Aorta (tissue), 5 donors: ENCODE data around the gene TAF11L13. TPM values are rescaled to one million over a fixed set of nuclear protein-coding genes. Genes with fewer than 3 reads are reported as not detected.
"Not testable (repeated sequence)": the region's sequence is repeated elsewhere in the genome, so short reads cannot be mapped to it uniquely, and the experiment has no call there.

Source experiments
- ATAC-seq: fragments of 200-7000 bp; cut with Tn5 transposase; one replicate; pipeline ENCODE4 v1.9.1; 2022; ENCODE audit warnings: moderate library complexity; ENCODE audit not compliant: low FRiP score
- DNase-seq, 2 donors: peaks; one replicate each; pipeline ENCODE4 v3.0.0-alpha.2; 2020
- H3K27ac ChIP-seq, 2 donors: one replicate each; pipeline ENCODE4 v1.5.1; 2013; ENCODE audit warnings: low read length in 2 of 2, mild to moderate bottlenecking in 2 of 2, moderate library complexity in 2 of 2, control low read depth in 1 of 2, inconsistent platforms in 1 of 2, low read depth in 1 of 2
- H3K27me3 ChIP-seq, 2 donors: one replicate each; pipeline ENCODE4 v1.6.1; 2013; ENCODE audit warnings: control low read depth in 1 of 2, low read length in 1 of 2, mild to moderate bottlenecking in 1 of 2, moderate library complexity in 1 of 2; ENCODE audit not compliant: insufficient read depth in 2 of 2, control insufficient read depth in 1 of 2
- H3K36me3 ChIP-seq, 2 donors: one replicate each; pipeline ENCODE4 v1.6.1; 2013; ENCODE audit warnings: control low read depth in 1 of 2, low read length in 1 of 2, mild to moderate bottlenecking in 1 of 2; ENCODE audit not compliant: insufficient read depth in 2 of 2, control insufficient read depth in 1 of 2
- H3K4me1 ChIP-seq, 2 donors: one replicate each; pipeline ENCODE4 v1.6.1; 2013; ENCODE audit warnings: low read length in 2 of 2, control low read depth in 1 of 2, mild to moderate bottlenecking in 1 of 2, moderate library complexity in 1 of 2; ENCODE audit not compliant: insufficient read depth in 2 of 2, control insufficient read depth in 1 of 2
- H3K4me3 ChIP-seq, 2 donors: one replicate each; pipeline ENCODE4 v1.5.1; 2013; ENCODE audit warnings: low read length in 2 of 2, control low read depth in 1 of 2, mild to moderate bottlenecking in 1 of 2
- H3K9me3 ChIP-seq: one replicate; pipeline ENCODE4 v1.6.1; 2013; ENCODE audit warnings: mild to moderate bottlenecking, low read length; ENCODE audit not compliant: control insufficient read depth
- WGBS, 2 donors: extraction: QIAGEN DNeasy Blood & Tissue Kit; methylation state at CpG; one replicate each; pipeline ENCODE4 v1.1.7; 2013; 5-methylcytosine and 5-hydroxymethylcytosine counted together
- intact Hi-C, 2 donors: fragments of 100-400 bp; cut with DNase I; formaldehyde crosslinking; loops; one replicate each; pipeline versions ENCODE4 v1.14.2 to v1.15.0; 2022
- polyA plus RNA-seq, 2 donors: library from polyadenylated mRNA; stranded (reverse); fragments of 200-250 nt; gene quantifications; one replicate each; pipeline ENCODE4 v1.2.3, GENCODE V29; 2013
- total RNA-seq, 2 donors: library from RNA; stranded (reverse); fragmentation: NEBNext Ultra II Directional; extraction: Animal tissue kit (Norgen Biotek cat#: 25700); gene quantifications; one replicate each; pipeline ENCODE4 v1.2.1, GENCODE V29; 2021
- donor health status: healthy with polysubstance abuse.
- donor health status: Bipolar disorder and iron deficiency.
- donor health status: DM: no; HTN: no; CAD: no.
- donor health status: DM: no; HTN: no; CAD: no.
- donor health status: DM: yes; HTN: yes; CAD: no.

TAF11L13 gene
- total and polyA plus RNA-seq, 4 donors: not detected

- 89 to 92% methylated on average over 17 of the region's 17 CpGs for WGBS, 2 donors
- intact Hi-C loops: no loop called here
- peak; percentile 33 for ATAC-seq
Observed at GRCh38 chr5:17614872-17615605, 16.8 kb upstream of the TAF11L13 start.

GRCh38 chr5:17619354-17619753 is 12.5 kb upstream of the TAF11L13 start:
- H3K9me3 ChIP-seq: no peaks in the 10 kb centered on the region
- no peak overlapping the region for H3K27ac ChIP-seq
- no peak overlapping the region for H3K4me3 ChIP-seq
- no peaks in the 10 kb centered on the region for H3K36me3 ChIP-seq
- ATAC-seq (no peak), DNase-seq (no peak)
- intact Hi-C loops: no loop called here
- H3K27me3 ChIP-seq: no peaks in the 10 kb centered on the region
- H3K4me1 ChIP-seq: no peaks in the 10 kb centered on the region
- WGBS, 2 donors: 47 to 56% methylated on average over 3 of the region's 3 CpGs

More at GRCh38 chr5:17614872-17615605, 16.8 kb upstream of the TAF11L13 start:
- H3K9me3 ChIP-seq: no peaks in the 10 kb centered on the region
- H3K27ac ChIP-seq: no peak overlapping the region
- DNase-seq: no peak
- H3K27me3 ChIP-seq: no peaks in the 10 kb centered on the region
- H3K4me3 ChIP-seq: no peak overlapping the region
- H3K4me1 ChIP-seq: no peaks in the 10 kb centered on the region
- no peaks in the 10 kb centered on the region for H3K36me3 ChIP-seq

GRCh38 chr5:17620627-17621026 is 11.3 kb upstream of the TAF11L13 start:
- 87 to 88% methylated on average over 16 to 17 of the region's 17 CpGs for WGBS, 2 donors
- intact Hi-C loops: no loop called here
- ATAC-seq (no peak), DNase-seq (no peak)
- H3K36me3 ChIP-seq: no peaks in the 10 kb centered on the region
- H3K27ac ChIP-seq: no peak overlapping the region
- H3K9me3 ChIP-seq: no peaks in the 10 kb centered on the region
- no peak overlapping the region for H3K4me3 ChIP-seq
- no peaks in the 10 kb centered on the region for H3K4me1 ChIP-seq
- no peaks in the 10 kb centered on the region for H3K27me3 ChIP-seq

GRCh38 chr5:17625686-17626085 is 6.2 kb upstream of the TAF11L13 start:
- DNase-seq (no peak), ATAC-seq (no peak)
- Histone ChIP-seq H3K36me3 (no peaks in the 10 kb centered on the region), H3K9me3 (no peaks in the 10 kb centered on the region), H3K4me1 (no peaks in the 10 kb centered on the region), H3K27me3 (no peaks in the 10 kb centered on the region), H3K4me3 (no peak overlapping the region), H3K27ac (no peak overlapping the region)
- intact Hi-C loops: no loop called here
- 84 to 93% methylated on average over 11 of the region's 11 CpGs for WGBS, 2 donors

- Histone ChIP-seq H3K36me3 (no peaks in the 10 kb centered on the region), H3K4me1 (no peaks in the 10 kb centered on the region), H3K9me3 (no peaks in the 10 kb centered on the region), H3K27ac (no peak within 1 kb of the TSS), H3K27me3 (no peaks in the 10 kb centered on the region), H3K4me3 (no peak within 1 kb of the TSS)
- intact Hi-C loops: no loop called here
- ATAC-seq (no peak), DNase-seq (no peak)
- WGBS, 2 donors: 89 to 93% methylated on average over 5 of the region's 5 CpGs
Observed at GRCh38 chr5:17634160-17634559, 2.3 kb downstream of the TAF11L13 start, which contains the start of gene TAF11L14. Gene TAF11L14 (plus strand): TSS chr5:17634460.

- DNase-seq, intact Hi-C loops, H3K4me1 ChIP-seq, H3K27ac ChIP-seq, H3K4me3 ChIP-seq, ATAC-seq, H3K27me3 ChIP-seq, H3K36me3 ChIP-seq, H3K9me3 ChIP-seq: not testable (repeated sequence)
- WGBS, 2 donors: 84 to 86% methylated on average over 10 of the region's 10 CpGs
Observed at GRCh38 chr5:17649232-17649631, 17.3 kb downstream of the TAF11L13 start.

- H3K4me3 ChIP-seq, H3K27me3 ChIP-seq, H3K27ac ChIP-seq, intact Hi-C loops, H3K4me1 ChIP-seq, H3K36me3 ChIP-seq, H3K9me3 ChIP-seq, DNase-seq: not testable (repeated sequence)
- WGBS, 2 donors: 94 to 95% methylated on average over 11 to 32 of the region's 32 CpGs
- peak; percentile 54 for ATAC-seq
Observed at GRCh38 chr5:17655201-17655759, 23.4 kb downstream of the TAF11L13 start.

- no peak for ATAC-seq
- WGBS, 2 donors: 62% methylated on average over 6 of the region's 6 CpGs
- intact Hi-C loops: no loop called here
Observed at GRCh38 chr5:17655921-17656320, 24.0 kb downstream of the TAF11L13 start.

GRCh38 chr5:17663182-17663581 is 31.3 kb downstream of the TAF11L13 start:
- no peak overlapping the region for H3K4me3 ChIP-seq
- no peaks in the 10 kb centered on the region for H3K27me3 ChIP-seq
- no peaks in the 10 kb centered on the region for H3K4me1 ChIP-seq
- ATAC-seq (no peak), DNase-seq (no peak)
- H3K27ac ChIP-seq: no peak overlapping the region
- no peaks in the 10 kb centered on the region for H3K36me3 ChIP-seq
- H3K9me3 ChIP-seq: no peaks in the 10 kb centered on the region
- WGBS, 2 donors: 77 to 78% methylated on average over 8 of the region's 8 CpGs
- intact Hi-C loops: no loop called here

More at GRCh38 chr5:17655921-17656320, 24.0 kb downstream of the TAF11L13 start:
- Histone ChIP-seq H3K27ac (no peak overlapping the region), H3K4me3 (no peak overlapping the region), H3K4me1 (no peaks in the 10 kb centered on the region), H3K9me3 (no peaks in the 10 kb centered on the region), H3K36me3 (no peaks in the 10 kb centered on the region), H3K27me3 (no peaks in the 10 kb centered on the region)
- DNase-seq: no peak
